GM12801 (cell line): ENCODE results near the gene MT1G.

Experiments used
- CTCF ChIP-seq: IDR thresholded peaks from one replicate; pipeline ENCODE4 v1.5.1; 2011; ENCODE audit warnings: control low read depth; ENCODE audit not compliant: insufficient read length; ENCODE audit errors: extremely low read depth

MT1G gene

DNA sequence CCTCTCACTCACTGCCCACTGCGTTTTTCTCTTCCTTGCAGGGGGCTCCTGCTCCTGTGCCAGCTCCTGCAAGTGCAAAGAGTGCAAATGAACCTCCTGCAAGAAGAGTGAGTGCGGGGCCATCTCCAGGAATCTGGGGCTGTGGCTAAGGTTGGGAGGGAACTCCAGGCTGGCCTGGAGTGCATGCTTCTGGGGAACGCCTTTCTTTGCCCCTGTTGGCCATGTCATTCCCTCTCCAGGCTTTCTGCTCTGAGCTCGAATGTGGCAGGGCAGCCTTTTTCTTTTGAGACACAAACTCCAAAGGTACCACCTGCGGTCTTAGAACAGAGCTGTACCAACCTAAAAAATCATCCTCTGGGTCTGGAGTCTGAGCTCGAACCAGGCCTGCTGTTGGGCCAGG is 49.7 kb downstream of the MT1G start:
- no peak for TF ChIP-seq CTCF

- no peak for TF ChIP-seq CTCF
Observed at GRCh38 chr16:56617212-56618085, 50.4 kb downstream of the MT1G start.
